H4 (cell line): ENCODE data around the gene MXD3. TPM values are rescaled to one million over a fixed set of nuclear protein-coding genes. Genes with fewer than 3 reads are reported as not detected.
"Not testable (repeated sequence)": the region's sequence is repeated elsewhere in the genome, so short reads cannot be mapped to it uniquely, and the experiment has no call there.

Experiments
- DNase-seq: peaks from one replicate; pipeline ENCODE4 v3.0.0-alpha.2; 2015; ENCODE audit warnings: low spot score
- total RNA-seq: library from RNA; depleted of rRNA; stranded (reverse); fragments of >200 nt; shearing (Covaris generic); gene quantifications from 2 replicates; pipeline ENCODE4 v1.2.3, GENCODE V29; 2014

The MXD3 gene
- total RNA-seq, 1 experiment from 2014 or later: 34.7 TPM

GRCh38 chr5:177343777-177344176 is 32.1 kb upstream of the MXD3 start:
- no peak for DNase-seq

DNA sequence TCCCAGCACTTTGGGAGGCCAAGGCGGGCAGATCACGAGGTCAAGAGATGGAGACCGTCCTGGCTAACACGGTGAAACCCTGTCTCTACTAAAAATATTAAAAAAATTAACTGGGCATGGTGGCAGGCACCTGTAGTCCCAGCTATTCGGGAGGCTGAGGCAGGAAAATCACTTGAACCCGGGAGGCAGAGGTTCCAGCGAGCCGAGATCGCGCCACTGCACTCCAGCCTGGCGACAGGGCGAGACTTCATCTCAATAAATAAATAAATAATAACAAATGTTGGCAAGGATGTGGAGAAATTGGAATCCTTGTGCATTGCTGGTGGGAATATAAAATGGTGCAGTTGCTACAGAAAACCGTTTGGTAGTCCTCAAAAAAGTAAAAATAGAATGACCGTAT is 31.3 kb upstream of the MXD3 start:
- not testable (repeated sequence) for DNase-seq

DNA sequence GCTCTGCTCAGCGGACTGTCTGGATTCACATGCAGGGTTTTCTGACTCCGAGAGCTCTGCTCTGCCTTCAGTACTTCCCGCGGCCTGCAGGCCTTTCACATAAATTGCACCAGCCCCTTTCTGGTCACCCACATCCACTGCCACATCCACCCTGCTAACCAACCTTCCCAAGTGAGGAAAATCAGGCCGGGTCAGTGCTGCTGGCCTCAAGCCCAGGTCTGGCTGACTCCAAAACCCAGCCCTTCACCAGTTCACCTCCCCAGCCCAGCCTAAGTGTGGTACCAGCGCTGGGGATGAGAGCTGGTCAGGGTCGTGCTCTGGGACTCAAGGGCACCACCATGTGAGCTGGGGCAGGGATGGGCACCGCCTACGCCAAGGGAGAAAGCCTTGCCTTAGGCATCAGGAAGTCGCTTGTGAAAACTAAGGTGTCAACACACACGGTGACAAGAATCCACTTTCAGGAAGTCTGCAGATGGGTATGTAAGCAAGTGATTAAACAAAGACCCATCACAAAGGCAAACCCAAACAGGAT is 27.5 kb upstream of the MXD3 start:
- DNase-seq: no peak

- no peak for DNase-seq
Observed at GRCh38 chr5:177338251-177339106, 26.8 kb upstream of the MXD3 start.

- no peak for DNase-seq
Observed at GRCh38 chr5:177336603-177337494, 25.2 kb upstream of the MXD3 start.

DNA sequence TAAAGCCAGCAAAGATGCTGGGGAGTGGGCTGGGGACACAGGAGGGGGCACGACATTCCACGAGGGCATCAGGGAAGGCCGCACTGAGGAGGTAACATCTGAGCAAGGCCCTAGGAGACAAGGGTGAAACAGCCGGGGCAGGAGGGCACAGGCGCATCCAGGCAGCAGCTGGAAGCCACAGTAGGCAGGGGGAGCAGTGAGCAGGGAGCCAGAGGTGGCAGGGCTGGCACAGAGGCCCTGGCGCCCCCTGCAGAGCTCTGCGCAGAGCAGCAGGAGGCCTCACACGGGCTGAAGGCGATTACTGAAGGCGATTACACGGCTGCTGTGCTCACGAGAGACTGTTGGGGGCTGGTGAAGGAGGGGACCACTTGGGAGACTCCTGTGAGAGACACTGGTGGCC is 24.4 kb upstream of the MXD3 start:
- DNase-seq: peak; percentile 48

DNA sequence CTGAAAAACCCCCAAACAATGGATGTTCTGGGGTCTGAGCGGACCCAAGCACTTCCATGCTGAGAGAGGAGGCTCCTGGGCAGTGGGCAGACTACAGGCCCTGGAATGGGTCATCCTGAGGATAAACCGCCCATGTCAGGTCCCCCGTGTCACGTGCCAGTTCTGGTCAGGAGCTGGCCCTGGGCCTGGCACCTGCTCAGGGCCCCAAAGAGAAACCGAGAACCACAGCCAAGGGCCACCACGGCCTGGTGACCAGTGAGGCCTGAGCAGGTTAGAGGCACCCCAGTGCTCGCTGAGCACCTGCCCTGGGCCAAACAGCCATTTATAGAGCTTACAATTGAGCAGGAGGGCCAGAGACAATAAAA is 24.0 kb upstream of the MXD3 start:
- no peak for DNase-seq

DNA sequence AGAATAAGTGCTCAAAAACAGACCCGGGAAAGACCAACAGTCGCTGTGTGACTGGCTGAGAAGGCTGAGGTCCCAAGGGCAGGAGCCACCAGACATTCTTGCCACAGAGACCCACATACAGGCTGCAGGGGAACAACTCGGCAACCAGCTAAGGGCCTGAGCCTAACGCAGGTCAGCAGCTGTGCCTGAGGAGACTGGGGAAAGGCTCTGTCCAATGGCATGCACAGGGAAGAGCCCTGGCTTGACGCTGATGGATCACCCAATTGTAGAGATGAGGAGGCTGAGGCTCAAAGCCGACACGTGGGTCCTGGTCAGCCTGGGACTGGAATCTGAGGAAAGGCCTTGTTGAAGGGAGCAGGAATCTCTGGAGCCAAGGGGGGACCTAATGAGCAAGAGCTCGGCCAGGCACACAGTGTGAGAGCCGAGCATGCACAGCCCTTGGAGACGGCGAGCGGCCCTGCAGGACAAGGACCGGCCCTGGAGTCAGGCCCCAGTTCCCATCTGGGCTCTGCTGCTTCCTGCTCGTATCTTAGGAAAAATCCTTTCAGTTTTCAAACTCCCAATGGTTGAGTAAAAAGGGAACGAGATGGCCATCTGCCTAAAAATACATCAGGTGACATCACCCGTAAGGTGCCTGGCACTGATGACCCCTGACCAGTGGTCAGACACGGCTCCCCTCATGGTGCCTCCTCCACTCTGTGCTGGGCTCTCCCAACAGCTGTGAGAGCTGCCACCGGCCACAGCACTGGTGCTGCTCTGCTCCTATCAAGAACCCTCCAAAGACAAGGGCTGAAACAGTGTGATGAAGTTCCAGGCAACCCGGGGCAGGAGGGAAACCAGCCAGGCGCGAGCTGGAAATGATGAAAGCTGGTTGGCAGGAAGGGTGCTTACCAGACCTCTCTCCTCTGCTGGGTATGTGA is 23.3 kb upstream of the MXD3 start:
- no peak for DNase-seq

DNA sequence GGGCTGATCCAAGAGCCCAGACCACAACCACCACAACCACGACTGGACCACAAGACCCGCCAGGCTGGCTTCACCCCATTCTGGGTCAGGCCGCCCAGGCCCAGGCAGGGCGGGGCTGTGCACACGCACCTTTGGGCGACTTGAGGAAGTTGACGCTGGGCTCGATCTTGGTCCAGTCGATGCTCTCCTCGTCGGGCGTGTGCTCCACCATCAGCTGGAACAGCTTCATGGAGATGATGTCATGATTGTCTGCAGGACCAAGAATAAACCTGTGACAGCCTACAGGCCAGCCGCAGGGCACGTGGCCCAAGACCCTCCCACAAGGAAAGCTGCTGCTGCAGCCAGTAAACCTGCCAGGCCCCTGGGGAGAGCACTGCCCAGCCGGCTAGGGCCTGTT is 22.5 kb upstream of the MXD3 start:
- DNase-seq: no peak

DNA sequence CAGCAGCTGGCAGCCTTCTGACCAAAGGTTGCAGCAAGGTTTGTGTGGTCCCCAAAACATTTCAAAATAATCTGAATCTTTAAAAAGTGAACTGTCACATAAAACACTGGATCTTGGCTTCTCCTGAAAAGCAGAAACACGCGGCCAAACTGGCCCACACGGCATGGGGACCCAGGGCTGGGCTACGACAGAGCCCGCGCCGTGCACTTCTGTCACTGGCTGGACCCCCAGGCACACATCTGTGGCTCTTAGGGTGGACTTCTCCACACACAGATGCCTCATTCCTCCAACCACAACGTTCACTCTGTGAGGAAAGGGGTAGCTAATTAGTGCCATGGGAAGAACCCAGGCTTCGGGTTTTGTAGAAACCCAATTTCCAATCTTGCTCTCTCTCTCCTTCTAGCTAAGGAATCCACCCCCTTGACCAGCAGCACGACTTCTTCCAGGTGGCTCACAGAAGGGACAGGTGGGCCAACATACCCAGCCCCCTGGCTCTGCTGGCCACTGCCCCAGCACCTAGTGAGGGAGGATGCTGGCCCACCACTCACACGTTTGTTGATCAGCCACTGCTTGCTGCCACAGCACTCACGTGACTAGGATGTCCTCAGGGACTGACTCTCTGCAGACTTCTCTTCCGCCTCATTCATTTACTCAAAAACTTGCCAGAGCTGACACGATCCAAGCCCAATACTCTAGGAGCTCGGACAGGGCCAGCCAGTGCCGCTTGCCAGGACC is 21.9 kb upstream of the MXD3 start:
- DNase-seq: no peak

DNA sequence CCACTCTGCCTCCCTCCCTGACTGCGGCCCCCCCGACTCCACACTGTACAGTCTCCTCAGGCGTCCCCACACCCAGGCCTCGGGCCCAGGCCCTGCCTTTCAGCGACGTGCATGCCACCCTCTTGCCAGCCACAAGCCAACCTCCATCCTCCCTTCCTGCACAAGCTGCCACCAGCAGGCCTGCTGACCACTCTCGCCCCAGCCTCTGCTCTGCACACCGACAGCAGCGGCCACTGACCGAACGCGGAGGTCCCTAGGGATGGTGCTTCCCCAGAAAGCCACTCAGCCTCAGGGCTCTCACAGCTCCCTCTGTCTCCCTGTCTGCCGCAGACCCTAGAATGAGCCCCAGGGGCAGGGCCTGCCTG is 21.2 kb upstream of the MXD3 start:
- DNase-seq: no peak

DNA sequence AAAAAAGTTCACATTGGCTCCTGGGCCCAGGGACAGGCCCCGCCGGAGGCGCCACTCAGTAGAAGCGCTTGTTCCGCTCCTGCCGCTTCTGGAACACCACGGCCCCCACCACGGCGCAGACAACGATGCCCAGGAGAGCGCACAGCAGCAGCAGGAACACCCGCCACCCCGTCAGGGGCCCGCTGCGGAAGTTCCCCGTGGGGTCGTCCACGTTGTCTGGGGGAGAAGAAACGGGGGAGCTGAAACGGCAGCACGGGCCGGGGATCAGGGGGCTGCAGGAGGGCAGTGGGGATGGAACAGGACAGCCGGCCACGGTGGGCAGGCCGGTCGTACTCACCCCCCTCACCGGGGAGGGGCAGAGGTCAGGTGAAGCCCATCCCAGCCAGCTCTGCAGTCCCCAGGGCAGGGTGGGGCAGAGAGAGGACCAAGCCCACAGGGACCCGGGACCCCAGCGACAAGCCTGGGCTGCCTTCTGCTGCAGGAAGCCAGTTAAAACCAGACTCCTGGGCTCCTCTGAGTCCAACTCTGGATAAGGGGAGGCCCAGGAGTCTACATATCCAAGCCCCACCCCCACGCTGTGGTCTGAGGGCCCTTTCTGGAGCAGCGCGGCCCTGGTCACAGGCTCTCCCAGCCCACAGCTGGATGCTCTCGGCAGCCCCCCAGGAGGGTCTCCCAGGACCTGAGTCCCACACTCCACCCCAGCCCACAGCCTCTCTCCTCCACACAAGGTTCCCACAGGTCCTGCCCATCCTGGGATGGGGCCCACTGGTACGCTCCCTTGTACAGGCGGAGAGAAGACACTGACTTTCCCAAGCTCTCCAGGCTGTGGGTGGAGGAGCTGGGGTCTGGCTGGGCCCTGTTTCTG is 20.6 kb upstream of the MXD3 start:
- no peak for DNase-seq

- DNase-seq: no peak
Observed at GRCh38 chr5:177330991-177331842, 19.5 kb upstream of the MXD3 start.

DNA sequence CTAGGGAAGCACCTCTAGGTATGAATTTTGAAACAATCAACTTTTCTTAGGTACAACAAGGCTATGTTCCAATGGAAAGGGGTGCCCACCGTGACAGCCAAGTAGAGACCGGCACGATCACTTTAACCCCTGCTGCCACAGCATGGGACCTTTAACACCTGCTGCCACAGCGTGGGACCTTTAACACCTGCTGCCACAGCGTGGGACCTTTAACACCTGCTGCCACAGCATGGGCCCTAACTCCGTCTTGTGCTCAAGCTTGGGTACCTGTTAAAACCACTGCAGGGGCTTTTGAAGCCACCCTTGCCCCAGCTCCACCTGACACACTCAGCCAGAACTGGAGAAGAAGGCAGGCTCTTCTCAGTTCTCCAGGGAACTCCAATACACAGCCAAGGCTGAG is 18.2 kb upstream of the MXD3 start:
- DNase-seq: no peak

GRCh38 chr5:177328545-177329231 is 17.0 kb upstream of the MXD3 start:
- DNase-seq: no peak

GRCh38 chr5:177327539-177328522 is 16.1 kb upstream of the MXD3 start:
- peak; percentile 83 for DNase-seq

GRCh38 chr5:177325868-177326381 is 14.2 kb upstream of the MXD3 start:
- DNase-seq: no peak
